ENCODE measurements around the gene CNOT2.

The CNOT2 gene

DNA sequence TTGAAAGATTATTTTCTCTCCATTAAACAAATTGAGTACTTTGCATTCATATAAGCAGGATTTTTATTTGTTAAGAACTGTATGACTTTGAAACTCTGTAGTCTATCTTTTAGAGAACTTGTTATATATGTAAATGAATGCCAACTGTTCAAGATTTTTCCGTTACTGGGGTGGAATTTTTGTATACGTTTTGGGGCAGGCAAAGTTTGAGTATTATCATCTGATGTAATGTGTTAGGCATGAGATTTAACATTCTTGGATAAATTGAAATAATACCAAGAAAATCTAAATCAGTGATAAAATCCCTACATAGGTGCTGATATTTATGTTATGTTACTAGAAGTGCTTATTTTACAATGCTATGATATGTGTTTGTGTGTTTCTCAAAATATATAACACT is 8.4 kb downstream of the CNOT2 start:
- no peak for ATAC-seq

DNA sequence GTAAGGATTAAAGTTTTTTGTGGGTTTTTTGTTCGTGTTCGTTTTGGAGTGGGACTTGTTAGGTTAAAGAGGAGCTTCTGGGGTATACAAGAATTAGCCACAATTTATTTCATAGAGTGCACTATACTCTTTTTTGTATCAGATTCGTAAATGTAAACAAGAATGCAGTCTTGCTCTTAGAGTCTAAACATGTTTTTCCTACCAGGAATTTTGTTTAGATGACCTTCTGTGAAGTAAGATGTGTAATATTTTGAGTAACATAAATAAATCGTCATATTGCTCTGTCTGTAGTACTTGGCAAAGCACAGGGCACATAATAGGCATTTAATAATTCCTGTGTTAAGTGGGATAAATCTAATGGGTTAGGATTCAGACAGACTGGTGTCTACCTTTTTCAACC is 9.6 kb downstream of the CNOT2 start:
- ATAC-seq, result no peak

DNA sequence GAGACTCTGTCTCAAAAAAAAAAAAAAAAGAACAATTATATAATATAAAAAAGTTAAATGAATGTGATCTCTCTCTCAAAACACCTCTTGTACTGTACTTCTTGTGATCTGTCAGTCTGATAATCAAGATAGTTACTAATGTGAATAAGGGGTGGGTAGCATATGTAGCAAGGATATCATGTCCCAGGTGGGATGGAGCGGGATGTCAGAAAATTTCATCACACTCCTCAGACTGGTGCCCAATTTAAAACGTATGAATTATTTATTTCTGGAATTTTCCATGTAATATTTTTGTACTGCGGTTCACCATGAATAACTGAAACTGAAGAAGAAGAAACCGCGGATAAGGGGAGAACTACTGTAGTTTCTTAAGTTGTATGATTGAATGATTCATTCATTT is 11.0 kb downstream of the CNOT2 start:
- ATAC-seq, result no peak

DNA sequence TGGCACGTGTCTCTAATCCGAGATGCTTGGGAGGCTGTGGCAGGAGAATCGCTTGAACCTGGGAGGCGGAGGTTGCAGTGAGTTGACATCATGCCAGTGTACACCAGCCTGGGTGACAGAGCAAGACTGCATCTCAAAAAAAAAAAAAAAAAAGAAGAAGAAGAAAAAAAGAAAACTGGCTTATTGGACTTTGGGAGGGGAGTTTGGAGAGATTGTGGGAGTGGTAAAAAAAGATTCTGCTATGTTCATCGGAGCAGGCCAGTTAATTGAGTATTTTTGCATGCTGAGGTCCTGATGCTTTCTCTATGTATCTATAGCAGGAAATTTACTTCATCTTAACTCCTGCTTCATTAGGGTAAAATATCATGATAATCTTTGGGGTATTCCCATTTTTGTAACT is 11.6 kb downstream of the CNOT2 start:
- ATAC-seq, result no peak

DNA sequence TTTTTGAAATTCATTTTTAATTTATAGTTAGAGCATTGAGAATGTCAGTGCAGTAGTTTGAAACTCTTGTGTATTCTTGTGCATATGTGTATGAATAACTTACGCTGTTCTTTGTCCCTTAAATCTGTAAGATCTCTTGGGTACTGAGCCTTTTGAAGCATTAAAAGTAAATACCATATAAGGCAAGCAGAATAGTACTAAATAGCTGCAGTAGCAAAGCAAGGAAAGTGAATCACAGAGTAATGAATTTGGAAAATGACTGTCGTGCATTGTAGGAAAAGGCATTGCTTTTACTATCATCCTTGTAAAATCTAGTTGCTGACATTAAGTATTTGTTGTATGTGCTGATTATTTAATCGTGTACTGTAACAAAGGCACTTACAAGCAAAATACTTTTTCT is 12.1 kb downstream of the CNOT2 start:
- no peak for ATAC-seq

DNA sequence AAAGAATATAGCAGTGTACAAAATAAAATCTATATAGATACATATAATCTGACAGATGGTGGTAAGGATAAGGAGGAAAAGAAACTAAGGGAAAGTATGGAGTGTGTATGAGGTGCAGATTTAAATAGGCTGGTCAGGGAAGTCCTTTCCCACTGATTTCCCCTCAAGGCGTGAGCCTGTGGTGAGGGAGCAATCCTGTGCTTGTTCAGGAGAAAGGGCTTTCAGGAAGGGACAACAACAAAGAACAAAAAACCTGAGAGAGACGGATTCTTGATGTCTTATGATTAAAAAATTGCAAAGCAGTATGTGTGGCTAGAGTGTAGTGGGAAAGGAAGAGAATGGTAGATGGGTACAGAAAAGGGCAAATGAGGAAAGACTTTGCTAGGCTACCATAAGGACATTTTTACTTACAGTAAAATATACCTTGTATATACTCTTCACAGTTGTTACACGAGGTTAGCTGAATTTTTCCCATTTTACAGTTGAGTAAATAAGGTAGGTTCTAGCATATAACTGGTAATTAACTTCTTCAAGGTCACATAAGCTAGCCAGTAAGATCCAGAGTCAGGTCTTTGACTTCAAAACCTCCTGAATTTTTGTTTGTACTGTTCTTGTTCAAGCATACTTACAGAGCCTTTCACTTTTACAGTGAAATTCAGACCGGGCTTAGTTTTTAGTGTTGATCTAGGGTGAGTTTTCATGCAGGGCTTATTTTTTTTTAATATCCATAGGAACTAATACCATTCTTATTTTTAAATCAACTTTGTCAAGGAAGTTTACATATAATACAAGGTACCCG is 15.6 kb downstream of the CNOT2 start:
- no peak for ATAC-seq

DNA sequence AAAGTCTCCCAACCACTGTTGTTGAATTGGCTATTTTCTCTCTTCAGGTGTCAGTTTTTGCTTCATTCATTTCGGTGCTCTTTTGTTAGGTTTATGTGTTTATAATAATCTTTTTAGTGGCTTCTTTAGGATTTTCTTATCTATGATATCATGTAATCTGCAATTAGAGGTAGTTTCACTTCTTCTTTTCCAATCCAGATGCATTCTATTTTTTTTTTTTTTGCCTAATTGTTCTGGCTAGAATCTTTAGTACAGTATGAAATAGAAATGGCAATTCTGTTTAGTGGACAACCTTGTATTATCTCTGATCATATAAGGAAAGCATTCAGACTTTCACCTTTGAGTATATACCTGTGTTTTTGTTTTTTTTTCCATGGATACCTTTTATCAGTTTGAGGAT is 17.4 kb downstream of the CNOT2 start:
- no peak for ATAC-seq

DNA sequence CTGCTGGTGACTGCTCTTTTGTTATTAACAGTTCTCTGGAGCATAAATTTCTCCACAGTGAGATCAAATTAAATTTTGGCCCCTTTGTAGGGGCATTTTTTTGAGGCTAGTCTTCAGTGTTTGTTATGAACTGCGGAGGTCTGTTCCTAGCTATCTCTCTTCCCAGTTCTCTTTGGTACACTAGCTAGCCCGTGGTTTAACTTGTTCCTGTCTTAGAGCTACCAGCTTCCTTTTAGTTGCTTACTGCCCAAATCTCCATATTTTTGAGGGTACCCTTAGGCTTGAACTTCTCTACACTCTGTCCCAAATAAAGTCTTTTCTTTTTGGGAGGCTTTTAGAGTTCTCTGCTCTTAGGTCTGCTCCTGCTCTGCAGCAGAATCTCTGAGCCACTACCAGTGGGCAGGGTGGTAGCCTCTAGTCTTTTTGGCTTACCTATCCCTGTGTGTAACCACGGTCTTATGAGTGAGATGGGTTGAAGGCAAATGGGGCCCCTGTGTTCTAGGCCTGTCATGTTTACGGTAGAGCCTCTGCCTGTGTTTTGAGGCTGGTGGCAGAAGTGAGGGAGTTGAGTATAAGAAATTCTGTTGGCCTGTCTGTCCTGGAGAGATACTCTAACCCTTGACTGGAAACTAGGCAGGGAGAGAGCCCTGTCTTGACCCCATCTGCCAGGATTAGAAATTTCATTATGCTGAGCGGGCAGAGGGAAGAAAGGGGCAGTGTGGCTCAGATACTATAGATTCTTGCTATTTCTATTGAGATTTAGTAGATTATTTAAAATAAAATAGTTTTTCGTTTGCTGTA is 21.0 kb downstream of the CNOT2 start:
- no peak for ATAC-seq

DNA sequence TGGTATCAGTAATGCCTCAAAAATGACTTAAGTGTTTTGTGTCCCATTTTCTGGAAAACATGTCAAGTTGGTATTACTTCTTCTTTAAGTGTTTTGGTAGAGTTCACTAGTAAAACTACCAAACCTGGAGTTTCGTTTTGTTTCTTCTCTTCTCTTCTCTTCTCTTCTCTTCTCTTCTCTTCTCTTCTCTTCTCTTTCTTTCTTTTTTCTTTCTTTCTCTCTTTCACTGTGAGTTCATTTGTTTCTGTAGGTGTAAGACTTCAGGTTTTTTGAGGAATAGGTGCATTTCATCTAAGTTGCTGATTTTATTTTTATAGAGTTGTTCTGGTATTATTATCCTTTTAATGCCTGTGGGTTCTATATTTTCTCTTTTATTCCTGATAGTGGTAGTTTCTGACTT is 21.9 kb downstream of the CNOT2 start:
- no peak for ATAC-seq

DNA sequence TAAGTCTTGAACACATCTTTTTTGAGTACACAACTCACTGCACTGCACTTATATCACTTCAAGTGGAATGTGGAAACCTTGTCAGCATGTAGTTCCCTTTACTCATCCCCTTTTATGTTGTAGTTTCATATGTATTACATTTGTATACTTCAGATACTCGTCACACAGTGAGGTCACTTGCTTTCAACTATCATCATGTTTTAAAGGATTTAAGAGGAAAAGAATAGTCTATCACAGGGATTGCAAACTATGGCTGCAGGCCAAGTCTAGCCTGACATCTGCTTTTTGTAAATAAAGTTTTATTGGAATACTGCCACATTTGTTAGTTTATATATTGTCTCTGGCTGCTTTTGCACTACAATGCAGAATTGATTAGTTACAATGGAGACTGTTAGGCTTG is 24.3 kb downstream of the CNOT2 start:
- ATAC-seq, result no peak

DNA sequence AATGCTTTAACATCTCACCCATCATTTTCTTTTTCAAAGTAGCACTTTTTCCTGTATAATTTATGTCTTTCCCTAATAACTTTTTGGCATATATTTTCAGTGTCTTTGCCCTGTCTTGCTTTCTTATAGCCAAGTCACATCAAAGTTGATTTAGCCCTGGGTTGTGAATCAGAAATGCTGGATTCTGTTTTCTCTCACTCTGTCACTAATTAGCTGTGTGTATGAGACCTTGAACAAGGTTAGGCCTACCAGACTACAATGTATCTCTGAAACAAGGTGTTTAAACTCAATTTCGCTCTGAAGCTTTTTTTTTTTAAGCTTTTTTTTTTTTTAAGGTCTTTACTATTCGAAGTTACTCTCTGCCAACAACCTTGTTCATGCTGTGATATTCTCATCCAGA is 25.7 kb downstream of the CNOT2 start:
- no peak for ATAC-seq

DNA sequence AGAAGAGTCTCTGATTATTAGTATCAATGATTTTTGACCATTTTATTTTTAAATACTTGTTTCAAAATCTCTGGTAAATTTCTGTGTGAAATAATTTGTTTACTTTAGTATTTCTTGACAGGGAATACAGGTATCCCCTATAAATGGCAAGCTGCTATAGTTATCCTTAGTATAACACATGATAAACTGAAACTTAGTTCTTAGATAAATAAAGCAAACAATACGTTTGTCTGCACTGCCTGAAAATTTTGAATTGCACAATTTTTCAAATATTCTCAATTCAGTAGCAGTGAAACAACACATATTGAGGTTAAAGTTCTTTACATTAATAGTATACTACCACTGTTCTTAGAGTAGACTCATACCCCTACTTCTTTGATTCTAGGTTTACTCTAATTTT is 26.9 kb downstream of the CNOT2 start:
- no peak for ATAC-seq

DNA sequence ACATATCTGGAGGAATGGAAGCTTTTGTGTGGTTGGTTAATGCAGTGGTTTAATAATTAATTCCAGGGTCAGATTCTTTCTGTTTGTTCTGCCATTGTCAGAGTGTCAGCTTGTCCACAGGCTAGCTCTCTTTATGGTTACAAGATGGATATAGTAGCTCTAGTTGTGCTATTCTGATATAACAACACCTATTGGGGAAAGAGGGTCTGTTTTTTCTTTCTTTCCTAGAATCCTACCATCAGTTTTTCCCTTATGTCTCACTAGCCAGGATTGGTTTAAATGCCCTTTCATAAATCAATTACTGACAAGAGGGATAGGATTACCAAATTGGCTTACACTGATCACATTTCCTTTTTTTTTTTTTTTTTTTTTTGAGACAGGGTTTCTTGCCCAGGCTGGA is 27.8 kb downstream of the CNOT2 start:
- ATAC-seq, result no peak

DNA sequence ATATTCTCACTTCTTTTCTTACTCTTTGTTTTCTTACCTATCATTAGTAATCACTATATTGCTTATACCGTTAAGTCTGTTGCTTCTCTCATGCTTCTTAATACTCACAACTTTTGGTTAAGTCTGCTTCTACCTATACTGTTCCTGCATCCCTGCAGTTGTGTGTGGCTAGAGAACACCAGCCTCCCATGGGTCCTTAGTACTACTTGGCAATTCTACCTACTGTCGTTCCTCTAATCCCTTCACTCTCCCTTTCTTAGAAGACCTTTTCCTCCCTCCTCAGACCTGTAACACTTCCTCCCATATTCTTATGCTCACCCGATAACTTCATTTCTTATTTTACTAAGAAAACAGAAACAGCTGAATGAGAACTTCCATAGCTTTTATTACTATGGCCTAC is 29.3 kb downstream of the CNOT2 start:
- ATAC-seq, result no peak

DNA sequence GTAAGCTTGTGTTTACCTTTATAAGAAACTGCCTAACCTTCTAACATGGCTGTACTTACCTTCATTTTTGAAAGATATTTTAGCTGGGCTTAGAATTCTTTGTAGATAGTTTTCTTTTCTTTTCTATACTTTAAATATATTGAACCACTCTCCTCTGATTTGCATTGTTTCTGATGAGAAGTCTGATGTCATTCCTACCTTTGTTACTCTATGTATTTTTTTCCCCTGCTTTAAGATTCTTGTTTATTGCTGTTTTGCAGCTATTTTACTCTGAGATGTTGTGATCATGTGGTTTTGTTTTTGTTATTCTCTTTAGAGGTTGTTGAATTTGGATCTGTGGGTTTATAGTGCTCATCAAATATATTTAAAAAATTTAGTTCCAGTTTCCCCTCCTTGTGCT is 31.8 kb downstream of the CNOT2 start:
- no peak for ATAC-seq

DNA sequence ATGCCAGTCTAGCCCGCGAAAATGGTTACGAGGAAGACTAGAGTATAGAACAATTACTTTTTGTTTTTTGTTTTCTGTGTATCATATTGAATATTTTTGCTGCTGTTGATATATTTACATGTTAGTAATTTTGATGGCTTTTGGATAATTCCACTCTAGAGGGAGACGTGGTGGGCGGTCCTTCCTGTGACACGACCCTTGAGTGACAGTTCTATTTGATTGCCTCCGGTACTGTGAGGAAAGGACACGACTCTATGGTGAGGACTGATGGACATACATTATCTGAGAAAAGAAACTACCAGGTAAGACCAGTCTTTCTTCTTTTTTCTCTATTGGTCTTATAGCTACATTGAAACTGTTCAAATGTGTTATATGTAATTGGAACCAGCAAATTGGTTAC is 34.7 kb downstream of the CNOT2 start:
- no peak for ATAC-seq

DNA sequence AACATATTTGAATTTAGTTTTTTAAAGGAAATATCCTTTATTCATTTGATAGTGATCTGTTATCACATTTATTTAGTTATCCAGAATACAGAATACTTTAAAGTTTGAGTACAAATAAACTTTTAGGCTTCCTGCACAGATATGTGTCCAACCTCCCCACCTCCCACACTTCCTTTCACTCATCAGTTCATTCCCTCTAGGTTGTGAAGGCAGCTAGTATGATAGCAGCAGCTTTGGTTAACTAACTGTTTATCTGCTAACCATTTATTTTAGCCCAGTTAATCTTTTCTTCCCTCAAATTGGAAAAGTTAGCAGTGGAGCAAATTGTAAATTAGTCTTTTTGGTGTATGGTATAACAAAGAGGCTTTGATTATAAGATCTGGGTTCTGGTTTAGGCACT is 35.7 kb downstream of the CNOT2 start:
- ATAC-seq, result no peak

DNA sequence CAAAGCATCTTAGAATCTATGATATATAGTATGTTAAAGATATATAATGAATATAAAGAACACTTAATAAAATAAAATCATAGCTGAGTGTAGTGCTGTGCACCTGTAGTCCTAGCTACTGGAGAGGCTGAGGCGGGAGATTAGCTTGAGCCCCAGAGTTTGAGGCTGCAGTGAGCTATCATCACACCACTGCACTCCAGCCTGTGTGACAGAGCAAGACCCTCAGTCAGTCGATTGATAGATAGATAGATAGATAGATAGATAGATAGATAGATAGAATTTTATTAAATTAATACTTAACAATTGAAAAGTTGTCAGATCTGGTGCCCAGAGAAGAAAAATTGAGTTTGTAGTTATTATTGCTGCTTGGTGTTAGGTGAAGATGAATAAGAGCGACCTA is 40.0 kb downstream of the CNOT2 start:
- ATAC-seq, result no peak

DNA sequence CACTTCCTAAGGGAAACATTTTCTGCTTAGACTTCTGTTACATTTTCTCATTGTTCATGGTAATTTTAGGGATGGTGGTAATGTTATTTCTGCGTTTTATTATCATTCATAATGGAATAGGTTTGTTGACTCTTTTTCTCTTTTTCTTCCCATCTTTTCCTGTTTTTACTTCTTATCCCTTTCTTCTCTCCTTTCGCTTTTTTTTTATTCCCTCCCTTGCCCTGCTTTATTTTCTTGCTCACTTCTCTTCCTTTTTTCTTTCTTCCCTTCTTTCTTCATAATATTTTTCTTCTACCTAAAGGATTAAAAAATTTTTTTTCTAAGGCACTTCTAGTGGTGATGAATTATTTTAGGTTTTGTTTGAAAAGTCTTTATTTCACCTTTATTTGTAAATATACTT is 45.6 kb downstream of the CNOT2 start:
- ATAC-seq, result no peak

DNA sequence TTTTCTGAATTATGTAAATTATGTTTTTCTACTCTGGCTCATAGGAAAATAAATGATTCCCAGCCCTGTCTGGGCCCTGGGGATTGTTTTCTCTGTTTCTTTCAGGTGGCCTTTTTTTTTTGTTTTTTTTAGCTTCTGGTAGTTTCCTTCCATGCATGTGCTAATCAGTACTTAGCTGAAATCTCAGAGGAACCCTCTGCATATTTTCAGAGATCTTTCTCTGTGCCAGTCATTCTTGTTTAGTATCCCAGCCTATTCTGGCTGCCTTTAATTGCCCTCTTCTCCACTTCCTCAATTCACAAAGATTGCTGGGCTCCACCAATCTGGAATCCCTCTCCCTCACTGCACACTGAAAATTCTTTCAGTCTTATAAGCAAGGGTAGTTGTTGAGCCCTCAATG is 46.9 kb downstream of the CNOT2 start:
- no peak for ATAC-seq

DNA sequence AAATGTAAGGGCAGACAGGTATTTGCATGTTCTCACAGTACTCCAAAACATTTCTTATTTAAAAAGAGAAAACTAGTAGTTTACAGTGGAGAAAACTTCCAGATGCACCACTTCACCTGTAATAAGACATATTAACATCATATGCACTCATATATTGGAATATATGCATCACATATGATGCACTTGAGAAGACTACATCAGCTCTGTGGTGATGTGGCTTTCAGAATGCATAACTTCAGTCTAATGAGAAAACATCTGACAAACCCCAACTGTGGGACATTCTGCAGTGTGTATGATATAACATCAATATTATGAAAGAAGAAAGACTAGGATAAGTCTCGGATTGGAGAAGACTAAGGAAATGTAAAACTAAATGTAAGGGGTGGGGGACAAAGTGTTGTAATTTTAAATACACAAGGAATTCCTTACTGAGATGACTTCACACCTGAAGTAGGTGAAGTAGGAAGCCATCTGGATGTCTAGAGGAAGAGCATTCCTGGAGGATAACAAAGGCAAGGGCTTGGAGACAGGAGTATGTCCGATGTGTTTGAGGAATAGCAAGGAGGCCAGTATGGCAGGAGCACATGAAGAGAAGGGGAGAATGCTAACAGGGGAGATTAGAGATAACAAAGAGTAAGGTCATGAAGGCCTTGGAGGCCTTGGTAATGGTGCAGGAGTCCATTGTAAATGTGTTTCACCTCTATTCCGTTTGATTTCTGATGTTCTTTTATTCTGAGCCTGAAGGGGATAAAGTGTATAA is 49.0 kb downstream of the CNOT2 start:
- ATAC-seq, result peak in 1 of 2 donors; percentile 43

DNA sequence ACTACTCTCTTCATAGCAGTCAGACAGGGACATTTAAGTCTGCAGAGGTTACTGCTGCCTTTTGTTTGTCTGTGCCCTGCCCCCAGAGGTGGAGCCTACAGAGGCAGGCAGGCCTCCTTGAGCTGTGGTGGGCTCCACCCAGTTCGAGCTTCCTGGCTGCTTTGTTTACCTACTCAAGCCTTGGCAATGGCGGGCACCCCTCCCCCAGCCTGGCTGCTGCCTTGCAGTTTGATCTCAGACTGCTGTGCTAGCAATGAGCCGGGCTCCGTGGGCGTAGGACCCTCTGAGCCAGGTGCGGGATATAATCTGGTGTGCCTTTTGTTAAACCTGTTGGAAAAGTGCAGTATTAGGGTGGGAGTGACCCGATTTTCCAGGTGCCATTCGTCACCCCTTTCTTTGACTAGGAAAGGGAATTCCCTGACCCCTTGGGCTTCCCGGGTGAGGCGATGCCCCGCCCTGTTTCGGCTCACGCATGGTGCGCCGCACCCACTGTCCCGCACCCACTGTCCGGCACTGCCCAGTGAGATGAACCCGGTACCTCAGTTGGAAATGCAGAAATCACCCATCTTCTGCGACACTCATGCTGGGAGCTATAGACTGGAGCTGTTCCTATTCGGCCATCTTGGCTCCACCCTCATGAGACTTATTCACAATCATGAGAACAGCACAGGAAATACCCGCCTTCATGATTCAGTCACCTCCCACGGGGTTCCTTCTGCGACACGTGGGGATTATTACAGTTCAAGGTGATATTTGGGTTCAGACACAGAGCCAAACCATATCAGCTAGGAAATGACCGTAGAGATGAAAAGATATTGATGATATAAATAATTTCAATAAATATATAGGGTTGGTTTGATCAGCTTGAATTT is 61.7 kb downstream of the CNOT2 start:
- peak; percentile 82 to 86 for ATAC-seq

DNA sequence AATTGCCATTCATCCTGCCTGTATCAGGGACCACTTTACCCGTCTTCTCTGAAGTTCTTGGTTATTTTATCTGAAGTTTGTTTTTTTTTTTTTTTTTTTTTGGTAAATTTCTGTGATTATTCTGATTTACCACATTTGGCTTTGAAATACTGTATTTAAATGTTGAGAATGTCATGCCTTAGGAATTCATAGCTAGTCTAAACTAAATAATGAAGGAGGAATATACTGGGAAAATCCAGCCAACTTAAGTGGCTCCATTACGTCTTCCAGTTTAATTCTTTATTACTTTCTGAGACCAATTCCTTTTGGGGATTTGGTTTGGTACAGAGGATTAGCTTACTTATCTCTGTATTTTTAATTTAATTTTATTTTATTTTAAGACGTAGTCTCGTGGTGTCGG is 62.6 kb downstream of the CNOT2 start:
- ATAC-seq, result no peak

All from activated CD4-positive, CD25-positive, alpha-beta regulatory T cell treated with anti-CD3 and anti-CD28 coated beads, Interleukin-2, amount 50 U/mL, for 24 hours (primary cell).